Stimulated activated CD4-positive, alpha-beta T cell treated with anti-CD3 and anti-CD28 coated beads, Interleukin-4, amount 100 ng/mL, for 4 hours (primary cell): Measurements from ENCODE around the gene PDE4D.
"Not testable (repeated sequence)": the region's sequence is repeated elsewhere in the genome, so short reads cannot be mapped to it uniquely, and the experiment has no call there.

Experiments
- DNase-seq, 2 experiments: peaks; one replicate each; pipeline ENCODE4 v3.0.0-alpha.2; 2020

The PDE4D gene

GRCh38 chr5:59600998-59601397 lies 292.5 kb downstream of the PDE4D start:
- no peak for DNase-seq

DNA sequence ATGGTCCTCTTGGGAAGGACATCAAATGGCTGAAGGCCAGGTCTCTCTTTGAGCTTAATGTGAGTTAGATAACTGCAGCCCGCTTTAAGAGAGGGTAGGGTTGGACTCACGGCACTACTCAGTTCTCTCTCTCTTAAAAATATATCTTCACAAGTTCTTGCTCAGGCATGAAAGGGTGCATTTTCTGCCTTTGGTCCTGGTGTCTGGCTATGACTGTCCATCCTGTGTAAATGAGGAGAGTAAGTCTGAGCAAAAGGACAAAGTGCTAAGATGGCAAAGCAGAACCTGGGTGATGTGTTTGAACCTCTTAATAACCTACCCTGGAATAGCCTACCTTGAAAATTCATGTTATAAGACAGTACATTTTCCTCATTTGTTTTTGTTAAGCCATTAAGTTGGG lies 293.4 kb downstream of the PDE4D start:
- no peak for DNase-seq

- no peak for DNase-seq
Measured at GRCh38 chr5:59599729-59600128, 293.8 kb downstream of the PDE4D start.

DNA sequence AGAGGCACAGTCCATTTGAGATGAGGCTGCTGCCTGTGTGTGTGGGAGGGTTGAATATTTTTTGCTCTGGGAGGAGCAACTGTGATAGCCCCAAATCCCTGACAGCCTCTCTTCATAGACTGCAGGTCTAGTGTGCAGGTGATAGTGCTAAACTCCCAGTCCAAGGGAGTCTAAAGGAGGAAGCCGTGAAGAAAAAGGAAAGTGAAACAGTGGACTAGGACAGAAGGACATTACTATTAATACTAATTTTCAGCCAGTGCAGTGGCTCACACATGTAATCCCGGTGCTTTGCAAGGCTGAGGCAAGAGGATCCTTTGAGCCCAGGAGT lies 295.0 kb downstream of the PDE4D start:
- no peak for DNase-seq

GRCh38 chr5:59597690-59598546 lies 295.6 kb downstream of the PDE4D start:
- DNase-seq: no peak

DNA sequence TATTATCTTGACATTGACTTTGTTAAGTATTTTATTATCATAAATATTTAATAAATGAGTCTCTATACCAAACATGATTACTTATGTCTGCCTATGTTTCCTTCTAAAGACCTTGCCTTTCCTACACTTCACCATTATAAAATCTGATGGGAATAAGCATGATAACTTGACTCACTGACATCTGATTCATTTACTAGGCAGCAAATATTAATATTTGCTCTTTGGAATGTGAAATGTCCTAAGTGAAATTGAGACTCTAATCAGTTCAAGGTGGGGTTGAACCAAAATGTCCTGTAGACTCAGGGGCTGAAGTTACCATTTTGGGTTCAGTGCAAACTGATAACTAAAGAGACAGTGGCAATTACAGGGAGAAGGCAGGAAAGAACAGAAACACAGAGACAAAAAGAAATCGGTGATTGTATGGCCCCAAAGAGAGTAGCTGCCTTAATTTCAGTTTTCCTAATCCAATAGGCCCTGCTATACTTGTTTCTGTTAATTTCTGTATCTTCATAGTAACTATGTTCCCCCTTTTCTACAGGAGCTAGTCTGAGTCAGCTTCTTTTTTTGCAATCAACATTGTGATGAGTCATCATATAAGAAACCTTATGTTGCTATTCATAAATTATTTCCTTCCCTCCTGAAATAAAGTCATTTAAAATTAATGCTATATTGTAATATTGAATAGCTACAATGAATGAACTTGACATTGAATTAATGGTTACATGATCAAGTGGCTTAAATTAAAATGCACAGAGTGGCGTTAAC lies 296.8 kb downstream of the PDE4D start:
- DNase-seq: no peak

- not testable (repeated sequence) for DNase-seq
Measured at GRCh38 chr5:59594118-59594517, 299.4 kb downstream of the PDE4D start.

DNA sequence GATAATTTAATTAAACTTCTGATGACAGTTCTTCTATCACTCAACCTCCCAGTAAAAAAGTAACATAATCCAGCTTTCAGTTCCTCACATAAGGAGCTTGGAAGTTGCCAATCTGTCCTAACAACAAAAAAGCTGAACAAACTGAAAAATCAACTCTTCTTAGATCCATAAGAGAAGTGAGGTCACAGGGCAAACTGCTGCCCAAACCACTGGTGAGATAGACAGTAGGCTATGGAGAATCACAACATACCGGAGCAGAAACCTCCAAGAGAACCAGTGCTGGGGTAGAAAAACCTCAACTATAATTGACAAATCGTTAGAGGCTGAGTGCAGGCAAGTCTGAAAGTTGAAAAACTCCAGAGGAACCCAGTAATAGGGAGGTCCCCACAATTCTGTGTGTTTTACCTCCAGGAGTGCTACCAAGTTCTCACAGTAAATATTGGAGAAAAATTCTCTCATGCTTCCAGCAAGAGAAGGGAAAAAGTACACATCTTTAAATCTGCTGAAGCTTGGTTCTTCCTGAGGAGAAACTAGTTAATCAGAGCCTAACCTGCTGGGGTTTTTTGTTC lies 300.0 kb downstream of the PDE4D start:
- DNase-seq: no peak

GRCh38 chr5:59592101-59592500 lies 301.4 kb downstream of the PDE4D start:
- DNase-seq: no peak

DNA sequence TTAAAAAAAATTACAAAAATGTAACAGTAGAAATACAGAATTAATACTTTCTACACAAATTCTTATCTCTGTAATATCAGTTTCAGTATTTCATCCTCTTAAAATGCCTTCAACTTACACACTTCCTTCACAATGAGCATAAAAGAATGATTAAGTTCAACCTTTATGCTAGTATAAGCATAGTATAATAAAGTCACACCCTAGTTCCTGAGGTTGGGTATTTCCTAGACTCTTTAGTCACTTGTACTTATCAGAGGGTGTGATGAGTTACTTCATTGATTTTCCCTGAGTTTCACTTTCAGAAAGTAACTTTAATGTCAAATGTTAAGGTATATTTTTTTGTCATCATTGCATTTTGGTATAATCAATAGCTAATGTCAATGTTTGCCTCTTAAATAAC lies 302.4 kb downstream of the PDE4D start:
- DNase-seq: no peak

GRCh38 chr5:59588922-59589321 lies 304.6 kb downstream of the PDE4D start:
- no peak for DNase-seq

DNA sequence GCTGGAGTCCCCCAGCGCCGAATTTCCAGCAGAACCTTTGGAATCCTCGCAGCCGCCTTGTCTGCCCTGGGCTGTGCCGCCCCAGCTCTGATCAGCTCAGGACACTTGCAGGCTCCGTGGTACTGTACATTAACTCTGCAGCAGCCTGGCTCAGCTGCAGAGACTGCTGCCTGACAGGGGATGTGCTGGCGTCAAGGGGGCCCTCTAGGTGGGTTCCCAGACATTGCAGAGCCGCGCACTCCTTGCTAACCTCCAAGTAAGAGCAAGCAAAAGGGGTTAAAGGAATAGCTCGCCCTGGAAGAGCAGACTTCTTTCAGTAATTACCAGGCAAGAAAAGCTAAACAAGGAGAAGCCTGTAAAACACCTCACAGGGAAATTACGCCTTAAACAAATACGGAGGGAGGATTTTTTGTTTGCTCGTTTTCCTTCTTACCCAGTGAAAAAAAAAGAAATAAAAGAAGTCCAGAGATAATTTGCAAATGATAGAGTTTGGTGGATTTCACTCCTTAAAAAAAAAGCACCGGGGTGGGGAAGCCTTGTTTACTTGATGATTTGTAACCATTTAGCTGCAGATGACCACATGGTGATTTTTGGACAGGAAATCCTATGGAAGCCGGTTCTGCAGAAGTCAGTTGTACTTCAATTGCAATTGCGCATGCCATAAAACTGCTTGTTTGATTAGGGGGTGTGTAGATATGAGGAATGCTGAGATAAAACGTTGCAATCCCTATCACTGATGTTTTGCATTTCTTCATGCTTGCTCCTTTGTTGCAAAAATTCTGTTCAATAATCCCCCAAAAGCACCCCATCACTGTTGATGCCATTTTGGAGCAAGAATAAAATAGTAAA lies 305.8 kb downstream of the PDE4D start:
- DNase-seq: no peak

DNA sequence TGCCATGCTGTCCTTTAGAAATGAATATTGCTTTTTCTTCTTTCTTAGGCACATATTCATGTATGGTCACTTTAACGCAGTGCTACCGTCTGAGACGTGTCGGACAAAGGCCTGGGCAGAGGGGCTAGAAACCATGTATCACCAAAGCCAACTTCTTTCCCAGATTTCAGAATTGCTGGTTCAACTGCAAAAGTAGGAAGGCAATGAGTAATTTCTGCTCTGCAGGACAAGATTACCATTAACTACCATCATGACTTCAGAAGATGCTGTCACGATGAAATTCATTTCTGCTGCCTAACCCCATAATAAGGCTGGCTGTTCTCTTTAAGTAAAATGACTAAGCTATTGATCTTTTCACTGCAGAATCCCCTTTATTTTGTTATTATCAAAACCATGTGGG lies 306.7 kb downstream of the PDE4D start:
- DNase-seq: no peak

DNA sequence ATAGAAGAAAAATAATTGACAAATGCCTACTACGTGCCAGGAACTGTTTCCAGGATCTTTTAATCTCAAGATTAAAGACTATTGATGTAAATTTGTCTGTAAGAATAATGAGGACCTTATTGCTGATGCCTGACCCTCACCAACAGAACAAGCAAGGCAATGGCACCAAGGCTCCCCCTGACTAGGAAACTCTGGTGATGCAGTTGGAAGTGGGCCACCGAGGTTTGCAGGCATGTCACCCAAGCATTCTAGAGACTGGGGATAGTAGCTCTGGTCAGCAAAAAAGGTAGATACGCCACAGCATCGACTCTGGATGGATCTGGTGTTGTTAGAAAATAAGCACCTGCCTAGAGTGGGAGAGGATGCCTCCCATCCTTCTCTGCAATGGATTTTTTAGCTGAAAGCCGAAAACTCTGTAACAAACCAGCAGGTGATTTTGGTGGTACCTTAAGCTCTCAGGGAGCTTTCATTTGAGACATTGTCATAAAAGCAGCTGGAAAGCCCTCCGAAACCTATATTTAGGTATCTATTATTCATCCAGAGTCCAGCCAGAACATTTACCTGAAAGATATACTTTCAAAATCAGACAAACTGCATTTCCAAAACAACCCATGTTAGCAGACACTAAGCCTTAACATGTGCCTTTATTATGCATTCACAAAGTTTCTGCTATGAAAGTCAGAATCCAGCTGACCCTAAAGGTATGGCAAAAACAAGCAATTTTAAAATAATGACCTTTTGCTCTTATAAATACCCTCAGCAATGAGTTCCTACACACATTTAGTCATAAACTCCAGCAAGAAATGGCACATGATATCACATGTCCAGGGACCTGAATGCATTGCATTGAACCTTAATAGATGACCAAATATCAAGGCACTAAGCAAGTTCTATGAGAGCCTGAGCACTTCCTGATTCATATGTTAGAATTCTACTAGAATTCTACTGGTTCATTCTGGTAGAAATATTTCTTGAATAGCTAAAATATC lies 308.4 kb downstream of the PDE4D start:
- no peak for DNase-seq

DNA sequence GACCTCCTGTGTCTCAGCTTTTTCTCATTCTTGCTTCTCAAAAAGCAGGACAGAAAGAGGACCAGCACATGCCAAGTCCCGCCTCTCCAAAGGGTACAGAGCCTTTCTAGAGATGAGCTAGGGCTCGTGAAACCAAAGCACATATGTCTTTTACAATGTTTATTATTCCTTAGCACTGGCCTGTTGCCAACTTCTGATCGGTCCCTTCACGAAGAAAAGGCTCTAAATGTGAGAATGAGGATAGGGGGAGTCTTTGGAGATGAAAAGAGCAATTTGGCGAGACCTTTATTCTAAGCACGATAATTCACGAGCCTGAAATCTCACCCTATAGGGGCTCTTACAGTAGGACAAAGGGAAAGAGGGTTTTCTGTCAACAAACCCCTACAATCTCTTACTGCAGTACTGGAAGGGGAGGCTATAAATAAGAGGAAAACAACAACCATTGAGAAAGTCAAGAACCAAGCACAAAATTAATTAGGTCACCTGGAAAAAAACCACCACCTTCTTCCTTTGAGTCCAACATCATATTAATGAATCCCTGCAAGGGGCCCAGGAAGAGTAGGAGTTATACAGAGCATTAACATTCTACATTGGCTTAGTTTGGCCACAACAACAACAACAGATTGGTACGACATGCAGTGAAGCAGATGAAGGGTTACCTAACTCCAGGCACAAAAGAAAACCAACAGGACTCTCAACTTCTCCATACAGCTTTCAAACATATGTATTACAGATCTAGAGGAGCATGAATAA lies 309.5 kb downstream of the PDE4D start:
- DNase-seq: no peak

- no peak for DNase-seq
Measured at GRCh38 chr5:59583151-59583809, 310.2 kb downstream of the PDE4D start.

DNA sequence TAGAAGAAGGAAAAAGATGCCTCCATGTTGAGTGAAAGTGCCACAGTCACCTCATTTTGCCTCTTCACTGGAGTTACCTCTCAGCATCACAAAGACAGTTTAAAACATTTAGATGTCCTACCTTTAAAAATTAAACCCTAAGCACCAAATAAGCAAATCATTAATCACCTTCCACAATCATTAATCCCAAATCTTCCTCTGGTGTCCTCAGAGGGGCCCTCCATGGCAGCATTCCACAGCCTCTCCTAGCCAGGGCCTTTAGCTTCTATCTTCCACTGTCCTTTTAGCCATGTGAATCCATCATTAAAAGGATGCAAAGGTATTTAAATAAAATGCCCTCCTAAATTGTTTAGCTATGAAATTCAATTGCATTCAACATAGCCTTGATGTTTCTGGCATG lies 310.8 kb downstream of the PDE4D start:
- no peak for DNase-seq

- no peak for DNase-seq
Measured at GRCh38 chr5:59579824-59580167, 313.7 kb downstream of the PDE4D start.

DNA sequence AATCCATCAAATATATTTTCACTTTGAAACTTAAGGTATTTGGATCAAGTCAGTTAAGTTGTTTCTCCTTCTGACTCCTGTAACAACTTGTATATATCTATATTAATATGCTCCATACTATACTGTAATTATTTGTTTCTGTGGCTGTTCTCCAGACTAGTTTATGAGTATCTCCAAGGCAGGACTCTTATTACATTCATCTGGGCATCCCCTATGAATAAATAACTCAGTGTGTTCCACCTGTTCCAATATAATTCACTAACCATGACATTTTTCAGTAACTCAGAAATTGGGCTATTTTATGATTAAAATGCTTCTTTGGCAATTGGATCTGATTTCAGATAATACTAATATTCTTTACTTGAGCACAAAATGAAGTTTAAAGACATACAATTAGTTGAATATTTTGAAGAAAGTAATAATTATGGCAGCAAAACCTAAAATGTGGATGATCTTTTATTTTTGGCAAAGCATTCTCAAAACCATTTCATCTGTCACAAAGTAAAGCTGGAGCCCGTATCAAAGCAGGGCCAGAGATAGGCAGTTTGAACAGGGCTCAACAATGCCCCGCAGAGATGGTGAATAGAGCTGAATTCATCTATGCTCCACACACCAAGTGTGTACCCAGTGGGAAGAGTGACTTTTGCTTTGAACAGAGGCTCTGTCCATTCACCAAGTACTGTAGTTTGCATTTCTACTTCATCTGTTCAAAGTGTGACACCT lies 314.3 kb downstream of the PDE4D start:
- DNase-seq: no peak

DNA sequence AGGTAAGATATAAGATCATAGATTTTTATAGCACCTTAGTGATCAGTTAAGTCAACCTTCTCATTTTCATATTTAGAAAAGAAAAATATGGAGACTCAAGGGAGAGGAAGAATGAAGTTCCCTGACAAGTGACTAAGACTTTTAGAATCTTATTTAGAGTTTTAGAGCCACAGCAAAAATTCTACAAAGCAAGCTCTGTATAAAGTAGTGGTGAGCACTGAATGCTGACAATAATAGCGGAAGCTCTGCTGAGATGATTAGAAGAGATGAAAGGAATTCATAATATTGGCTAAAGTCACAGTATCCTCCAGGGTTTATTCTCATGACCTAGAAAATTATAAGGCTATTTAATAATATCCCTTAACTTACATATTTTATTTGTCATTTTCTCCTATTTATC lies 316.0 kb downstream of the PDE4D start:
- DNase-seq: no peak
